Vagina (tissue), 2 donors: ENCODE data around the gene WAC.

Experiments
- POLR2A ChIP-seq, 2 donors: fragments of 450-650 bp; IDR thresholded peaks; one replicate each; pipeline ENCODE4 v1.6.1; 2017; ENCODE audit warnings: antibody characterized with exemption in 2 of 2, mild to moderate bottlenecking in 2 of 2, moderate library complexity in 2 of 2
- POLR2AphosphoS5 ChIP-seq, 2 donors: sonication (generic); formaldehyde crosslinking; IDR thresholded peaks; one replicate each; pipeline ENCODE4 v1.9.0; 2017; ENCODE audit warnings: antibody characterized with exemption in 2 of 2, mild to moderate bottlenecking in 2 of 2, low read depth in 1 of 2; ENCODE audit not compliant: insufficient read depth in 1 of 2
- TF ChIP-seq, protein P1 (sequence below), 3 experiments: fragments of 450-650 bp in 2 of 3; fragments of 200-600 bp in 1 of 3; sonication (generic) in 1 of 3; IDR thresholded peaks; one replicate each; pipeline ENCODE4 v1.5.1; 2017 to 2019; ENCODE audit warnings: antibody characterized with exemption in 3 of 3, mild to moderate bottlenecking in 2 of 3, moderate library complexity in 2 of 3

DNA sequence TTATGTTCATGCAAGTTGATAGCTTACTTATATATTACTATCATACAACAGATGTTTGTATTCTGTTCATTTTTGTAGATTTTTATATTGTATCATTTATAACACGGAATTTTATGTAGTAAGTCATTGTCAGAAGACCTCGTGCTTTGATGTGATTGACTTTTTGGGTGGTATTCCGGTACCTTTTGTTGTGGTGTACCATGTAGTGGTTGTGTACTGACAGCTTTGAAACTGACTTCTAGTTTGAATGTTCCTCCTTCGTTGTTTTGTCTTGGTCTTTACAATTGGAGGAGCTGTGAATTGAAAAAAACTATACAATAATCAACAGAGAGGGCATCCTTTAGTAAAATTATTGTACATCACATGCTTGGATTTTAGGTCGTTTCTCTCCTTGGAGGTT lies 61.5 kb downstream of the WAC start:
- TF ChIP-seq, protein P1, sequence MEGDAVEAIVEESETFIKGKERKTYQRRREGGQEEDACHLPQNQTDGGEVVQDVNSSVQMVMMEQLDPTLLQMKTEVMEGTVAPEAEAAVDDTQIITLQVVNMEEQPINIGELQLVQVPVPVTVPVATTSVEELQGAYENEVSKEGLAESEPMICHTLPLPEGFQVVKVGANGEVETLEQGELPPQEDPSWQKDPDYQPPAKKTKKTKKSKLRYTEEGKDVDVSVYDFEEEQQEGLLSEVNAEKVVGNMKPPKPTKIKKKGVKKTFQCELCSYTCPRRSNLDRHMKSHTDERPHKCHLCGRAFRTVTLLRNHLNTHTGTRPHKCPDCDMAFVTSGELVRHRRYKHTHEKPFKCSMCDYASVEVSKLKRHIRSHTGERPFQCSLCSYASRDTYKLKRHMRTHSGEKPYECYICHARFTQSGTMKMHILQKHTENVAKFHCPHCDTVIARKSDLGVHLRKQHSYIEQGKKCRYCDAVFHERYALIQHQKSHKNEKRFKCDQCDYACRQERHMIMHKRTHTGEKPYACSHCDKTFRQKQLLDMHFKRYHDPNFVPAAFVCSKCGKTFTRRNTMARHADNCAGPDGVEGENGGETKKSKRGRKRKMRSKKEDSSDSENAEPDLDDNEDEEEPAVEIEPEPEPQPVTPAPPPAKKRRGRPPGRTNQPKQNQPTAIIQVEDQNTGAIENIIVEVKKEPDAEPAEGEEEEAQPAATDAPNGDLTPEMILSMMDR (IDR thresholded peaks at IDR 0.05), result no peak
- TF ChIP-seq POLR2AphosphoS5 (IDR thresholded peaks at IDR 0.05; ENCODE audit: insufficient read depth in 1 of 2, low read depth in 1 of 2), result no peak
- TF ChIP-seq POLR2A (IDR thresholded peaks at IDR 0.05), result no peak
